GM12872 (cell line): Measurements from ENCODE around the gene FAM24A.

Experiments used
- TF ChIP-seq, protein P1 (sequence below): IDR thresholded peaks from 3 replicates; pipeline ENCODE4 v1.5.1; 2011; ENCODE audit warnings: low read depth, mild to moderate bottlenecking, low read length, moderate library complexity; ENCODE audit not compliant: insufficient read depth

Gene FAM24A

DNA sequence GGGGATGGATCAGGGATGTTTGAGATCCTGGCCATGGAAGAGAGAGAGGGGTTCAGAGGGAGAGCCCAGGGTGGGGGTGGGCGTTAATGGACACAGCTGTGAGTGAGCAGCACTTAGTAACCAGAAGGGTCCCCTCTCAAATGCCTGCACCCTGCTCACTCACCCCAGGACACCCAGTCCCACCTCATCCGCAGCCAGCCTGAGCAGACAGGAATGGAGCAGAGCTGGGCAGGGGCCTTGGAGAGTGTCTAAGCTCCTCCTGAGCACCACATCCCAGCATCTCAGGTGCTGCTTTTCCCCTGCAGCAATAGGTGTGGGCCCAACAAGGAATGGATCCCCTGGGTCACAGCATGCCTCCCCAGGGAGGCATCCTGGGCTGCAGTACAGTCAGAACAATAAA is 5.3 kb downstream of the FAM24A start:
- TF ChIP-seq, protein P1, sequence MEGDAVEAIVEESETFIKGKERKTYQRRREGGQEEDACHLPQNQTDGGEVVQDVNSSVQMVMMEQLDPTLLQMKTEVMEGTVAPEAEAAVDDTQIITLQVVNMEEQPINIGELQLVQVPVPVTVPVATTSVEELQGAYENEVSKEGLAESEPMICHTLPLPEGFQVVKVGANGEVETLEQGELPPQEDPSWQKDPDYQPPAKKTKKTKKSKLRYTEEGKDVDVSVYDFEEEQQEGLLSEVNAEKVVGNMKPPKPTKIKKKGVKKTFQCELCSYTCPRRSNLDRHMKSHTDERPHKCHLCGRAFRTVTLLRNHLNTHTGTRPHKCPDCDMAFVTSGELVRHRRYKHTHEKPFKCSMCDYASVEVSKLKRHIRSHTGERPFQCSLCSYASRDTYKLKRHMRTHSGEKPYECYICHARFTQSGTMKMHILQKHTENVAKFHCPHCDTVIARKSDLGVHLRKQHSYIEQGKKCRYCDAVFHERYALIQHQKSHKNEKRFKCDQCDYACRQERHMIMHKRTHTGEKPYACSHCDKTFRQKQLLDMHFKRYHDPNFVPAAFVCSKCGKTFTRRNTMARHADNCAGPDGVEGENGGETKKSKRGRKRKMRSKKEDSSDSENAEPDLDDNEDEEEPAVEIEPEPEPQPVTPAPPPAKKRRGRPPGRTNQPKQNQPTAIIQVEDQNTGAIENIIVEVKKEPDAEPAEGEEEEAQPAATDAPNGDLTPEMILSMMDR, result no peak

- TF ChIP-seq, protein P1, result no peak
These were observed 19.7 kb downstream of the FAM24A start for GRCh38 chr10:122930140-122930539.

DNA sequence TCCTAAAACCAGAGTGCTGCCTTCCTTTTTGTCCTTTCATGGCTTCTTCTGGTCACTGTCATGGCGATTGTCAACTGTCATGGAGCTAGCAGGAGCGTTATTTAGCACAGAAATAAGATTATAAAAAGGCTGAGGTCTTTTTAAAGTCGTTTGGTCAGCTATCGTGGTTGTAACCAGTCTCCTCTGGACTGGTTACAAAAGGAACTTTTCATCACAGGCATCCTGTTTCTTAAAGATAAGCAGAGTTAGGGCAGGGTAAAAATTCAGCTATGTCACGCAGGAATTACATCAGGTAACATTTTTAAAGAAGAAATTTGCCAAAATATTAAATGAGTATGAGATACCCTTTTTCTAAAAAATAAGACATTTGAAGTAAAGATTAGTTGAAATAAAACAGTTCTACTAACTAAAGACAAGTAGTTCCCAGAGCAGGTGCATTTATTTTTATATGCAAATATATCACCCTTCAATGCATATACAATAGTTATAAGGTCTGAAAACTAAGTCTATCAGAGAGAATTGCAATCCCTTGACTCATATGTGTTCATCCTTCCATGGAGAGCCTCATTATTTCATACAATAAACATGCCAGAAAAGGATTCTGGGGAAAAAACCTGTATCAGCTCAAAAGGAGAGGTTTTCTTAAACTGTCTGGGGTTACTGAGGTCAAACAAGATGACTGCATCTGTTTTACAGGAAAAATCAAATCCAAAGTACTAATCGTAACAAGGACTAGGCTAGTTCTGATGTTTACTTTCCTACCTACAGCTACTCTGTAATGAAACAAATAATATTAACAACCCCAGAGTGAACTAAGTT is 20.9 kb downstream of the FAM24A start:
- TF ChIP-seq, protein P1, result no peak

DNA sequence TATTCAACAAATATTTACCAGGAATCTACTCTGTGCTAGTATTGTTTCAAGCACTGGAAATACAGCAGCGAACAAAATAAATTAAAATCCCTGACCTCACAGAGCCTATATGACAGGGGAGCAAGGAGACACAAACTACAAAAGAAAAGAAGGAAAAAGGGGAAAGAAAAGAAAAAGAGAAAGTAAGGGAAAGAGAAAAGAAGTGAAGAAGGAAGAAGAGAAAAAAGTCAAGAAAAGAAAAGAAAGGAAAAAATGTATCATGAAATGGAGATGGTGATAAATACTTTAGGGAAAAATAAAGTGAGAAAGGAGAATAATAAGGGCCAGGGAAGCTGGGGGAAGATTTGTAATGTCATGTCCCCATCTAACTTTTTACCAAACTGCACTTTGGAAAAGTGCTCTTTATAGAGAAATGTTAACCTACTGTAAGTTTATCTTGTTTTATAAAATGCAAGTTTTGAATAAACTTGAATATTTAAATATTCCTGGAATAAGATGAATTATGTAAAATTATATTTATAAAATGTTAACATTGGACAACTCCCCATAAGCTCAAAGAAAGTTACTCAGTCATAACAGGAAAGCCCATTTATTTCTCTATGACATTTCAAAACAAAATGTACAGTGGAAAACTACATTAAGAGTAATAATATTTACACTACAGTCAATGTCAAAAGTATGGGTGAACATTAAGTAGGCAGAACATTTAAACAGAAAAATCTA is 28.9 kb downstream of the FAM24A start:
- TF ChIP-seq, protein P1, result no peak

GRCh38 chr10:122939856-122940543 is 29.6 kb downstream of the FAM24A start:
- TF ChIP-seq, protein P1, result no peak

DNA sequence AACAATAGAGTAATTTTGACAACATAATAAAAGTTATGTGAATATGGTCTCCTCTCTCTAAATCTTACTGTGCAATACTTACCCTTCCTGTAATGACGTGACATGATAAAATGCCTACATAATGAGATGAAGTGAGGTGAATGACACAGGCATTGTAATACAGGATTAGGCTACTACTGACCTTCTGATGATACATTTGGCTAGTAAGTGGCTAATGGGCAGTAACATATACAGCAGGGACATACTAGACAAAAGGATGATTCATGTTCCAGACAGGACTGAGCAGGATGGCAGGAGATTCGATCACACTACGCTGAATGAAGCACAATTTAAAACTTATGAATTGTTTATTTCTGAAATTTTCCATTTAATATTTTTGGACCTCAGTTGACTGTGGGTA is 38.9 kb downstream of the FAM24A start:
- TF ChIP-seq, protein P1, result no peak
